A172 (cell line): ENCODE data around the gene LCN12. TPM values are rescaled to one million over a fixed set of nuclear protein-coding genes. Genes with fewer than 3 reads are reported as not detected.

Experiments
- DNase-seq: peaks from one replicate; pipeline ENCODE4 v3.0.0-alpha.2; 2015; ENCODE audit warnings: low spot score
- total RNA-seq: library from RNA; depleted of rRNA; stranded (reverse); fragments of >200 nt; shearing (Covaris generic); gene quantifications from 2 replicates; pipeline ENCODE4 v1.2.3, GENCODE V29; 2014

LCN12 gene
- total RNA-seq, 1 experiment from 2014 or later, result 2.2 TPM

DNA sequence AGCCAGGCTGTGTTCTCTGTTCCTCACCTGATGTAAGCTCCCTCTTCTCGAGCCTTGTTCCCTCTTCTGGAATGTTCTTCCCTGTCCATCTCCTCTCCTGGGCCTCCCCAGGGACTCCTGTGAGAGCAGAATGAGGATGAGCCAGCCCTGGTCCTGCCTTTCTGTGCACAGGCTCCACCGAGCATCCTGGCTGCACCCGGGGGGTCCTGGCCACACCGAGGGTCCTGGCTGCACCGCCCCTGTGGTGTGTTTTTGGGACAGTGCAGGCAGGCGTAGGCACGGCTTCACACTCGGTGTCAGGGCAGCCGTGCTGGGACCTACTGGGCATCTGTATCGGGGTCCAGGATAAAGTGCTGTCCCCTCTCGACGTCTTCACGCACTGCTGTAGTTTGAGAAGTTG lies 25.3 kb upstream of the LCN12 start:
- DNase-seq, result no peak

DNA sequence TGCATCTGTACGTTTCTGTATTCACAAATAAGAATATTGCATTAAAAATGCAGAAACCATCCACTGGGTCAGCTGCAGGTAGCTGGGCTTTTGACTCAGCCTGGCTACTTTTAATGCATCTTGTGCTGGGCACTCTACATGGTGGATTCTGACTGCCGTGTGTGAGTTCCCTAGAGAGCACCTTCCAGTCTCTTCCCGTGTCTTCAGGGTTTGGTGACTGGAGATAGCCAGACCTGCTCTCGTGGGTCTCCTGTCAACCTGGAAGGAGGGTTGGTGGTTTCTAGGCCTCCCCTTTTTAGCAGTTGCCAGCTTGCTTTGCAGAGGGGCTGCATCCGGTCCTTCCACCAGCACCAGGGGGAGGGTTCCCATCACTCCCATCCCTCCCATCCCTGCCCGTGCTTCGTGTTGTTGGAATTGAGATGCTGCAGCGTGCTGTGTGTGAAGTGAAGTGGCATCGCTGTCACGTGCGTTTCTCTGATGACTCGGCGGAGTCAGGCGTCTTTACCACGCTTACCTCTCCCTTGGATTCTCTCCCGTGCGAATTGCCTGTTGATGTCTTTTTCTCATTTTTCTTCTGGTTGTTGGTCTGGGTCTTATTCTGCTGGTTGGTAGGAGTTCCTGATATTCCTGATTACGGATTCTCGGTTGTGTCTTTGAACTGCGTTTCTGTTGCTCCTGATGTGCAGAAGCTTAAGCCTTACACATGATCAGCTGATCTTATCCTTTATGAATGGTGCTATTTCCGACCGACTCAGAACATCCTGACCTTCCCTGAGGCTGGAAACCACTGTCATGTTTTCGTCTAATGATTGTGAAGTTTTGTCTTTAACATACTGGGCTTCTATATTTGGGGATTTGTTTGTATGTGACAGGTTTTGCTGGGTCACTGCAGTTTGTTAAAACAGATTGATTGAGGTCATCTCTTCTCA lies 24.5 kb upstream of the LCN12 start:
- peak; percentile 82 for DNase-seq

DNA sequence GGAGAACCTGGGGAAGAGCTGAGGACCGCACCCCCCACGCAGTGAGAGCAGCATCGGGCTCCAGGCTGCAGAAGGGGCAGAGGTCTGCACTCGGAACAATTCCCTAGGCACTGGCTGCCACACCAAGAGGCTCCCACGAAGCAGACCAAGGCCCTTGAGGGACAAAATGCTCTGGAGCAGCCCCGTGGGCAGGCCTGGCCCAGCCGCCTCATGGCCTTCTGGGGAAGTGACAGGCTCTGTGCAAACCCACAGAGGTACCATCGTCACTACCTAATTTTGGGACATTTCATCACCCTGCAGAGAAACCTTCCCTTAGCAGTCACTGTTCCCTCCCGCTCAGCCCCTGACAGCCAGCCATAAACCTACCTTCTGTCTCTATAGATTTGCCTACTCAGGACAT lies 23.5 kb upstream of the LCN12 start:
- DNase-seq, result no peak

DNA sequence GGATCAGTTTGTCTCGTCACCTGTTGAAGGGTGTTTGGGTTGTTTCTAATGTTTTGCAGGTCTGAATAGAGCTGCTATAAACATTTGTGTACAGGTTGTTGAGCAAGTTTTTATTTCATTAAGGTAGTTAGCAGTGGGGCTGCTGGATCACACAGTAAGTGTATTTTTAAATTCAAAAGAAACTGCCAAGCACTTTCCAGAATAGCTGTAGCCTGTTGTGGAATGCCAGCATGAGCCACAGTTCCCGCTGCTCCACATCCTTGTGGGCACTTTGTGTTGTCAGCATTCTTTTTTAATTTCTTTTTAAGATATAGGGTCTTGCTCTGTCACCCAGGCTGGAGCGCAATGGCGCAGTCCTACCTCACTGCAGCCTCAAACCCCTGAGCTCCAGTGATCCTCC lies 22.1 kb upstream of the LCN12 start:
- DNase-seq, result no peak

DNA sequence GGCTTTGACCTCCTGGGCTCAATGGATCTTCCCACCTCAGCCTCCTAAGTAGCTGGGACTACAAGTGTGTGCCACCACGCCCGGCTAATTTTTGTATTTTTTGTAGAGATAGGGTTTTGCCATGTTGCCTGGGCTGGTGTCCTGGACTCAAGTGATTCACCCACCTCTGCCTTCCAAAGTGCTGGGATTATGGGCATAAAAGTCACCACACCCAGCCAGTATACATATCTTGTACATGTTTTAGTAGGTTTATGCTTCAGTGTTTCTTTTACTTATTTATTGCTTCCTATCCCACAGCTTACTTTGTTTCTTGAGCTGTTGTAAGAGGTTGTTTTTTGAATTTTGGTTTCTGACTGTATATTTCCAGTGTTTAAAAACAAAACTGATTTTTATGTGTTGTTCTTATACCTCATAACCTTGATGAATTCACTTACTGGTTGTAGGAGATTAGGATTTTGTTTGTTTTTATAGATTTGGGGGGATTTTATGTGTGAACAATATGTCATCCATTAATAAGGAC lies 20.4 kb upstream of the LCN12 start:
- DNase-seq, result no peak

DNA sequence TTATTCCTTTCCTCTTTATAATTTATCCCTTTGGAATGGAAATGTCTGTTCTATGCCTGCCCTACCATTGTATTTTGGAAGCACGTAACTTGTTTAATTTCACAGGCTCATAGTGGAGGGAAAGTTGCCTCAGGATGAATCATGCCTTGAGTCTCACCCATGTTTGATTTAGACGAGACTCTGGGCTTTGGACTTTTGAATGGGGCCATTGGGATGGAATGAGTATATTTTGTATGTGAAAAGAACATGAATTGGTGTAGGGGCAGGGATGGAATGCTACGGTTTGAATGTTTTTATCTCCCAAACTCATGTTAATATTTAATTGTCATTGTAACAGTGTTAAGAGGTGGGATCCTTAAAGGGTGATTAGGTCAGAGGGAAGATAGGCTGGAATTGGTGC lies 17.8 kb upstream of the LCN12 start:
- DNase-seq, result no peak

DNA sequence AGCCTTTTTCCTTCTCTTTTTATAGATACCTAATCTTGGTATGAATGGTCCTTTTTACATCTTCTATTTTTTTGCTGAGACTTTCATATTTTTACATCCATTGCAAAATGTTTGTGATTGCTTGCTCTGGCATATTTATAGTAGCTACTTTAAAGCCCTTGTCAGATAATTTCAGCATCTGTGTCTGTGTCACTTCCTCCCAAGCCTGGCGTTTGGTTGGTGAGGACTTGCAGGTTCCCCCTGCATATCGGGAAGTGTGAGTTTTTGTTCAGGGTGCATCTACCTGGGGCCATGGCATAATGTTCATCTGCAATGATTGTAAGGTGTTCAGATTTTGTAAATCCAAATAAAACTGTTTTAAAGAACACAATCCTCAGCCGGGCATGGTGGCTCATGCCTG lies 16.4 kb upstream of the LCN12 start:
- no peak for DNase-seq

DNA sequence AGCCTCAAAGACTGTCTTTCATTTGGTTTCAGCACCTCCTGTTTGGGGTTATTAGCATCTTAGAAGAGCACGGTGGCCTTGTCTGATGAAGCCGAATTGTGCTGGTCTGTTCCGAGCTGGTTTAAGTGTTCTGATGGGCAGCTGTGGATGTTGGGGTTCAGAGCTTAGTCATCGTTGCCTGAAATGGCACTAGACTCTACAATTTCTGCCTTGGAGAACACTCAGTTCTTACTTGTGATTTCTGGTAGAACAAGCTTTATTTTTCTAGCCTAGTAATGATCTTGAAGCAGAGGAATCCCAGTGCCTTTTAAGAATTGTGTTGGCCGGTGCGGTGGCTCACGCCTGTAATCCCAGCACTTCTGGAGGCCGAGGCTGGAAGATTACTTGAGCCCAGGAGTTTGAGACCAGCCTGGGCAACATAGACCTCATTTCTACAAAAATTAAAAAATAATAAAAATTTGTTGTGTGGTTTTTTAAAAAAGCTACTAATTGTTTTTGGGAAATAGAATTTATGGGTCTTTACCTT lies 15.4 kb upstream of the LCN12 start:
- no peak for DNase-seq

DNA sequence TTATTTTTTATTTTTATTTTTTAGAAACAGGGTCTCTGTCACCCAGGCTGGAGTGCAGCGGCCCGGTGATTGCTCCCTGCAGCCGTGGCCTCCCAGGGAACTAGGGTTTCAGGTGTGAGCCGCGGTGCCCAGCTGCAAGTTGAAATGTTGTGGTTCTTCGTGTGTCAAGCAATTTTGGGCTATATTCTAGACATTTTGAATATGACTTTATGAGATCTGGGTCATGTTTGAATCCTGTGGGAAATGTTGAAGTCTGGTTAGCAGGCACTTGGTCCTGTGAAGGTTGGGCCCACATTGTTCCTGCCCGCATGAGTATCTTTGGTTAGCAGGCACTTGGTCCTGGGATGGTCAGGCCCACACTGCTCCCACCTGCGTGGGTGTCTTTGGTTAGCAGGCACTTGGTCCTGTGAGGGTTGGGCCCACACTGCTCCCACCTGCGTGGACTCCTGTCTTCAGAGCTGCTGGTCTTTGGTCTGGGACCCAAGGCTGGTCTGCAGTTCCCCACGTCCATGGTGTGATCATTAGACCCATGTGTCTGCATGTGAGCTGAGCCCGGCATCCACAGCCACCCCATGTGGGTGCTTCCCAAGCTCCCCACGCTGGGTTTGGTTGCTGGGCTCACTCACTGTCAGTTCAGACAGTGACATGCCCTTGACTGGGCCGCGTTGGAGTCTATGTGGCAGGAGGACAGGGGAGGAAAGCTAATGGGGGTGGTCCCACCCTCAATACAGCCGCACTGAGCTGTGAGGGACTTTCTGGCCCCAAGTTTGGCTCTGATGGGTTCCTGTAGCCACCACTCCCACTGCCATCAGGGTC lies 14.7 kb upstream of the LCN12 start:
- DNase-seq, result no peak

DNA sequence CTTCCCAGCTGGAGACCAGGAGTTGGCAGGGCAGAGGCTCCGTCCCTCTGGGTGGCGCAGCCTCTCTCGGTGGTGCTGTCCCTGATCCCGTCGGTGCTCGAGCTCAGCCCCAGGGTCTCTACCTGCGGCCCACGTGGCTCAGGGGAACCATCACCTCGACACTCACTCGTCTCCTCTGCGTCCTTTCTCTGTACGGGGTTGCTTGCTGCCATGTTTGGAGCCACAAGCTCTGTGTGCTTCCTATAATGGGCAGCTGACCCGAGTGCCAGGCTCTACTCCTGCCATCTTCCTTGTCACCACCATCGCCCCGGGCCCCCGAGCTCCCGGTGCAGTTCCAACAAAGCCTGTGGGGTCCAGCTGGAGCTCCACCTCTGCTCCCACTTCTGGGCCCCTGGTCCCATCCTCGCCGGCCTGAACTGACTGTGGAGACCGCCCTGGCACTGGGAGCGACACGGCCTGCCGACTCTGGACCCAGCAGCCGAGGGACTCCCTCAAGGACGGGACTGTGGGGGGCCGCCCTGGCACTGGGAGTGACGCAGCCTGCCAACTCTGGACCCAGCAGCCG lies 12.6 kb upstream of the LCN12 start:
- no peak for DNase-seq

DNA sequence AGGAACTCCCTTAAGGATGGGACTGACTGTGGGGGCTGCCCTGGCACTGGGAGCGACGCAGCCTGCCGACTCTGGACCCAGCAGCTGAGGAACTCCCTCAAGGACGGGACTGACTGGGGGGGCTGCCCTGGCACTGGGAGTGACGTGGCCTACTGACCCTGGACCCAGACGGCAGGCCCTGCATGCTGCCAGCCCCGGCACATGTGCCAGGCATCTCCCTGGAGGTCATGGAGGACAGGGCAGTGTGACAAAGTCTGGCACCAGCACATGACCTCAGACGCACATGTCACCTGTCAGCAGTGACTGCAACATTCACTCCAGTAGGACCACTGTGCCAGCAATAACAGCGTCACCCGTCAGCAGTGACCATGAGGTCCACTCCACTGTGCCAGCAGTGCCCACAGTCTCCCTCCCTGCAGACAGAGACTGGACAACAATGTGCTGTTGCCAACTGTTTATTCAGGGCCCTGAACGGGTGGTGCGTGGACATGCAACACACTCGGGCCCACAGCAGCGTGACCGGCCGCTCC lies 12.0 kb upstream of the LCN12 start:
- DNase-seq, result no peak

DNA sequence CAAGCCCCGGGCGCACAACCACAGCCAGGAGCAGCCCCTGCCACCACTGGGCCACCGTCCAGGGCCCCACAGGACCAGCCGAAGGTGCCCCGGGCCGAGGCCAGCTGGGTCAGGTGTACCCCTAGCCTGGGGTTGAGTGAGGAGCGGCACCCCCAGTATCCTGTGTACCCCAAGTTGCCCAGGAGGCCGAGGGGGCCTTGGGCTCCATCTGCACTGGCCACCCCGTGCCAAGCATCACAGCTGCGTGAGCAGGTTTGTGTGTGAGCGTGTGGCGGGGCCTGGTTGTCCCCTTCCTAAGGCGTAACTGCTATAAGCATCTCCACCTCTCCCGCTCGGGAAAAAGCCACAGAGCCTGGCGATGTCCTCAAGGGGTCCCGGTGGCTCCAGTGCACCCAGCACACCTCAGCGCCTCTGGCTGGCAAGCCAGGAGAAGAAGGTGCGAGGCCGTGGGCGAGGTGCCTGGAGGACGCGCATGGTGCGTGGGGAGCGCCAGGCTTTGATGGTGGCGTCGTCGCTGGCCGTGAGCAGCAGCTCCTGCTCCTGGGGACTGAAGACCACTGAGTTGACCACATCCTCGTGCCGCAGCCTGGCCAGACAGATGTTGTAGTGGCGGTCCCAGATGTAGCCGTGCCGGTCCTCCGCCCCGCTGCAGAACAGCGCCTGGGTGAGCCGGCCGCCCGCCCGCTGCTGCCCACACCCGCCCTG lies 11.4 kb upstream of the LCN12 start:
- DNase-seq, result no peak

DNA sequence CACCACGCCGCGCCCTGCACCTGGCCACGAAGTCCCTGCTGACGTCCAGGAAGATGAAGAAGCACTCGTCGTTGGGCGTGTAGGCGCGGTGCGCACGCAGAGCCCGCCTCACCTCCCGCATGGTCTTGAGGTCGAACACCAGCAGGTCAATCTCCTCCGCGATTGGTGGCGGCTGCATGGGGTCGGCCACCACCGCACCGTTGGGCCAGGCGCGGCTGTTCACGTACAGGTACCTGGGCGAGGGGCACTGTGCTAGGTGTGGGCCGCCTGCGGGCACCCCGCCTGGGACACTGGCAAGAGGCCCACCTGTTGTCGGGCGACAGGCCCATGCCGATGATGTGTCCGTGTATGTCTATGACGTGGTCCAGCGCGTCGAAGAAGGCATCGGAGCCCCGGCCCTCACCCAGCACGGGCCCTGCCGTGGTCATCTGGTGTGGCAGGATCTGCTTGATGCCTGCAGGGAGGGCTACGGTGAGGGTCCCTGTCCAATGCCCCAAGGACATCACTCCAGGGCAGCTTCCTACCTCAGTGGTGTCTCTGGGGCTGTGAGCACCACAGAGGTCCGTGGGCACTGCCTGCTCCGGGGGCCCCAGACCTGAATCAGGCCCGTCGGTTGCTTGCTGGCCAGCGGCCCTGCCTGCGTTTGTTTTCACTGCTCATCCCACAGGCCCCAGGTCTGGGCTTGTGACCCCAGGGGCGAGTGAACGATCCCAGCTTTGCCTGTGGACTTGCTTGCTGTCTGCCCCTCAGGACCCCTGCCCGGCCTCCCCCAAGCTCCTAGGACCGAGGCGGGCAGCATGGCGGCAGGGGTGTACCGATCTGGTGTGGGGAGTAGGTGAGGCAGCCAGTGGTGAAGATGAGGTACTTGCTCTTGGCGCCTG lies 10.6 kb upstream of the LCN12 start:
- no peak for DNase-seq

DNA sequence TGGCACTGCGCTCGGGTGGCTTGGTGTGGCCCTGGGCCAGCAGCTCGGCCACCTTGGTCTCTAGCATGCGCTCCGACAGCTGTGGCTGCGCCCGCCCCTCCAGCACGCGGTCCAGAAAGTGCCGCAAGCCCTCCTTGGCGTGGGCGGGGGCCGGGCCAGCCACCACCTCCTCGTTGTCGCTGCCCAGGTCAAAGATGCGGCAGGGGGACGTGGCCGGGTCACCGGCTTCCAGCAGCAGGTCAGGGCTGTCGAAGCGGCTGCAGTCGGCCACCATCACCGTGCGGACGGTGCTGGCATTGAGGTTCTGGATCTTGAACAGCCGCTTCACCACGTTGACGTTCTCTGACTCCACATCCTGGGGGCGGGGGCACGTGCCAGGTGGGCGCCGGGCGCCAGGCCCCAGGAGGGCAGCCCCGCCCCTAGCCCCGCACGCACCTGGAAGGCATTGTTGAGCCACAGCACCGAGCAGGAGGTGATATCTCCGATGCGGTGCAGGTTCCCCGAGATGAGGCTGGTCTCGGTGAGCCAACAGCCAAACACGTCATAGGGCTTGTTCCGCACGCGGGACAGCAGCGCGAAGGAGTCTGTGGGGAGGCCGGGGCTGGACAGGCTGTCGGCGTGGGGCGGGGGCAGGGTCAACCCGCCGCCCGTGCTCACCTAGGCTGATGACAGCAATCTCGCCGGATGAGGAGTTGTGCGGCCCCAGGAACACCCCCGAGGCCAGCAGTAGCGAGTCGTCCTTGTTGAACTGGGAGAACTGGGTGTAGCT lies 9.8 kb upstream of the LCN12 start:
- no peak for DNase-seq

DNA sequence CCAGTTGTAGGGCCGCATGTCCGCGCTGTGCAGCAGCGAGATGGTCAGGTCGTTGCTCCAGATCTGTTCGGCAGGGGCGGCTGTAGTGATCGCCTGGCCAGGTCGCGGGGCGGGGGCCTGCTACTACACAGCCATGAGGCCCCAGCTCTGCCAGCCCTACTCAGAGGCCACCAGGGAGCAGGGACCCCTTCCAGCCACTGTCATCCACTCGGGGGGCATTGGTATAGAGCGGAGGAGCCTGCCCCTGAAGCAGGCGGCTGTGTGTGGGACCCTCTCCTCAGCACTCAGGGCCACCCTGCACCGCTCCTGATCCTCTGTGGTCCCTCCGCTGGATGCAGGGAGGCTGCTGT lies 9.2 kb upstream of the LCN12 start:
- no peak for DNase-seq

DNA sequence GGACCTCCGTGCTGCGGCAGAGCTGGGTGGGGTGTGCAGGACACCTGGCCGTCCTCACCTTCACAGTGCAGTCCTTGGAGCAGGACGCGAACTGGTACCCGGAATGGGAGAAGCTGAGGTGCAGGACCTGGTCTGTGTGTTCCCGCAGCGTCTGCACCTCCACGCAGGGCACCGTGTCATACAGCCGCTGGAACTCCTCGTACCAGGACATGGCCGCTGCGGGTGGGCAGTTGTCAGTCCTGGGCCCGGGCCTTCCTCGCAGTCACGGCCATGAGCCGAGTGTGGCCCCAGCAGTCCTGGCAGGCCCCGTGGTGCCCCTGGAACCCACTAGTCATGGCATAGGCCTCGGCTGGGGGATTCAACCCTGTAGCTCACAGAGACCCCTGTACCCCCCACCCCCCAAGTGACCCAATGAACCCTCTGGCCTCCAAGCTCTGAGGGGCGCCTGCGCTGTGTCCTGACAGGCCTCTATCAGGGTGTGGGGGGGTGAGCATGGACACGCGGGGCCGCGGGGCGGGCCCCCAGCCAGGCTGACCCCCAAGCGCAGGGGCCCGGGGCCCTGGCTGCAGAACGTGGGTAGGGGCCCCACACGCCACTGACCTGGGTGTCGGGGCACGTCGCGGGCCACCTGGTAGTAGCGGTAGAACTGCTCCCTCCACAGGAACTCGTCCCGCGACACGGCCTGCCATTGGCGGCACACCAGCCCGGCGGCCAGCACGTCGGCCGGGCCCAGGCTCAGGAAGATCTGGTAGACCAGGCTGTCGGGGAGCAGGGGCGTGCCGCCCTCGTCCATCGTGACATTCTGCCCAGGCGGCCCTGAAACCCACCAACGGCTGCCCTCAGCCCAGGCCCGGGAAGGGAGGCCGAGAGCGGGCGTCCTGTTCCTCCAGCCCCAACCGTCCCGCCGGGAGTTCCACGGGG lies 8.5 kb upstream of the LCN12 start:
- peak; percentile 46 for DNase-seq

DNA sequence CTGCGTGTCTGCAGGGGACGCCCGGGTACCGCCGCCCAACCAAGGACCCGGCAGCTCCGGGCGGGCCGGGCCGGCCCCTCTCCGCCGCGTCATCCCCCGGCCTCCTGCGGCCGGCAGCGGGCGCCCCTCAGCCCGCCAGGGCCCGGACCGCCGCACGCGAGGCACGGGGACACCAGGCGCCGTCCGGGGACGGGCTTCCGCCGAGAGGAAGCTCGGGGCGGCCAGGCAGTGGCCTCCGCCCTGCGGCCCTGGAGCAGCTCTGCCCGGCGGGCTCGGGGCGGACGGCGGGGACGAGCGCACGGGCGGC lies 7.9 kb upstream of the LCN12 start:
- DNase-seq, result no peak

DNA sequence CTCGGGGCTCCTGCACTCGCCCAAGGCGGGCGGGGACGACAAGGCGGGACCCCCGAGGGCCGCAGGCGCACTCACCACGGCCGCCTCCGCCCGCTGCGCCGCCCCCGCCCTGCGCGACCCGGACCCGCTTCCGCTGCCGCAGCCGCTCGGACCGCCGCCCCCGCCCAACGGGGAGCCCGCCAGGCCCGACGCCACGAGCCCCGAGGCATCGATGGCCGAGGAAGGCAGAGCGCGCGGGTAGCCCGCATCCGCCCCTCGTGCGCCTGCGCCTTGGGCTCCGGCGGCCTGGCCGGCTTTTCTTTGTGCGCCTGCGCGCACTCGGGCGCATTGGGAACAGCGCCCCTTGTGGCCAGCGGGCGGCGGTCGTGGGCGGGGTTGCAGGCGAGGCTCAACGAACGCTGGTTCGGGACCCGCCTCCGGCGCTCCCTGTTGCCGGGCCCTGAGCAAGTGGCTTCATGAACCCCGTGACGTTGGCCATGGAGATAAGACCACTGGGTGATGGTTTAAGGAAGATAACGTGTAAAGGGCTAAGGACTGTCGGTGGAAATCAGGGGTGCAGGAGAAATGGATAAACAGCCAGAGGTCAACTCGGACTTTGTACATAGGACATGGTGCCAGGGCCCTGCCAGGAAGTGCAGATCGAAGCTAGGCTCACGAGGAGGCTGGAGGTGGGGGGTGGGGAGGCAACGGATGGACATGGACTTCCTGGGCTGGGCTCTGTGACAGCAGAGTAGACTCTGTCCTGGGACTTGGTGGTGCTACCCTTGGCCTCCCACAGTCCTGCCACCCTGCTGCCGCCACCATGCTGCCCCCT lies 7.3 kb upstream of the LCN12 start, which contains the start of the genes C8G and FBXW5:
Gene C8G (plus strand): TSS at position 725 of the 814 bp plus-strand sequence. CDS start 78 bp downstream, at position 803.
Gene FBXW5 (minus strand): TSS at position 220 of the 814 bp plus-strand sequence. CDS start 655 bp downstream, outside the sequence.
- peak; percentile 90 for DNase-seq
